HG02763 (cell line): ENCODE data around the gene TET1.
"Not testable (repeated sequence)": the region's sequence is repeated elsewhere in the genome, so short reads cannot be mapped to it uniquely, and the experiment has no call there.

Source experiments
- ATAC-seq: cut with Tn5 transposase; IDR thresholded peaks from one replicate; pipeline ENCODE4 v1.9.1; 2021; ENCODE audit warnings: mild to moderate bottlenecking, moderate library complexity; ENCODE audit not compliant: unreplicated experiment

The TET1 gene

GRCh38 chr10:68562661-68563570 is 2.8 kb downstream of the TET1 start:
- no peak for ATAC-seq

GRCh38 chr10:68564712-68565111 is 4.6 kb downstream of the TET1 start:
- ATAC-seq = no peak

DNA sequence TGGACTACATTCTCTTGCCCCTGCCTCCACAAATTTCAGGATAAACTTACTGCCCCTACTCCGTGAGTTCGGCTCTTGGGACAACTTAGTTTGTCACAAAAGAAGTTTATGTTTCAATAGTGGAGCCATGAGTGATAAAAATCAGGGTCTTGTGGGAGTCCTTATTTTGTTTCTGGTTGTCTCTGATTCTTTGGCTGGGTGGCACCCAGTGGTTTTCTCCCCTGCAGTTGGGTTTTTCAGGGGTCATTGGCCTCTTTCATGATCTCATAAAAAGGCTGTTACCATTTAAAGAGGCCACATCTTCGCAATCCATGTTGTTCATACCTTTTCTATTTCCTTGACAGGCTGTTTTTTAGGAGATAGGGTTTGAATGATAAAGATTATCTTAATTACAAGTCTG is 5.5 kb downstream of the TET1 start:
- ATAC-seq = no peak

DNA sequence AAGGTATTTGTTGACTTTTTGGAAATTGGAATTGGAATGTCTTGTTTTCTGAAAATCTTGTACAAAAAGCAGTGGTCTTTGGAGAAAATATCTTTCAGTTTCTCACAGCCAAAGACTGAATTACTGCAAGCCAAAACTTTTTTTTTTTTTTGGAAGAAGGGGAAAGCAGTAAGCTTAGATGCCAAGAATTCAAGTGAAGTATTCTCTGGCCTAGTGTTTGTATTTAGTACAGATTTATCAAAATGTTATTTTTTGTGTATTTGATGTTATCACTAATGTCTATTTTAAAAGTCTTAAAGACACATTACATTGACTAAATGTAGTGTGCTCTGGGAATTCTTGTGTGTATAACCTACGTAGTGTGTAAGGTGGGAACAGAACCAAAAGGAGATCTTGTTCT is 6.2 kb downstream of the TET1 start:
- no peak for ATAC-seq

DNA sequence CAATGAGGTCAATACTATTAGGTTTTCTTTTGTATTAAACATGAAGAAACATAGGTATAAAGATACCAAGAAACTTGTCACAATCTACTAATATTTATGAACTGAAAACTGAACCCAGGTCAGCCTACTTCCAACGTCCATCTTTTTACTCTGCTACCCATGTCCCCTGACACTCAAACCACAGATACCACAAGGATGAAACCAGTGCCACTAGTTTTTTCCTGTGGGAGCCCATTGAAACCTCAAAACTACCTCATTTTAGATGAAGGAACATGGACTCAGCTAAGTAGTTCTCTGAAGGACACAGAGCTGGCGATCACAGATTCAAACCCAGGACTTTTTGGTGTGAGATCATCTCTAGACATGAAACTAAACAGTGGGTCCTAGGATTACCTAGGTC is 6.8 kb downstream of the TET1 start:
- ATAC-seq = no peak

DNA sequence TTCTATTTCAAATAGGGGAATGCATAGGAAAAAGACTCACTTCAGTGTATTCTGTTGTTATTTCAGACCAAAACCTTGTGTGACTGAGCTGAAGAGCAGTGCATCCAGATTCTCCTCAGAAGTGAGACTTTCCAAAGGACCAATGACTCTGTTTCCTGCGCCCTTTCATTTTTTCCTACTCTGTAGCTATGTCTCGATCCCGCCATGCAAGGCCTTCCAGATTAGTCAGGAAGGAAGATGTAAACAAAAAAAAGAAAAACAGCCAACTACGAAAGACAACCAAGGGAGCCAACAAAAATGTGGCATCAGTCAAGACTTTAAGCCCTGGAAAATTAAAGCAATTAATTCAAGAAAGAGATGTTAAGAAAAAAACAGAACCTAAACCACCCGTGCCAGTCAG is 12.0 kb downstream of the TET1 start:
- no peak for ATAC-seq

- no peak for ATAC-seq
Measured at GRCh38 chr10:68574051-68574450, 13.9 kb downstream of the TET1 start.

DNA sequence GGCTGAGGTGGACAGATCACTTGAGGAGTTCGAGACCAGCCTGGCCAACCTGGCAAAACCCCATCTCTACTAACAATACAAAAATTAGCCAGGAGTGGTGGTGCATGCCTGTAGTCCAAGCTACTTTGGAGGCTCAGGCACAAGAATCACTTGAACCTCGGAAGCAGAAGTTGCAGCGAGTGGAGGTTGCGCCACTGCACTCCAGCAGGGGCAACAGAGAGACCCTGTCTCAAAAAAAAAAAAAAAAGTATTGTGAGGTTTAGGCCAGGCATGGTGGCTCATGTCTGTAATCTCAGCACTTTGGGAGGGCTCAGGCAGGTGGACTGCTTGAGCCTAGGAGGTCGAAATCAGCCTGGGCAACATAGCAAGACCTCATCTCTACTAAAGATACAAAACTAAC is 16.0 kb downstream of the TET1 start:
- no peak for ATAC-seq

DNA sequence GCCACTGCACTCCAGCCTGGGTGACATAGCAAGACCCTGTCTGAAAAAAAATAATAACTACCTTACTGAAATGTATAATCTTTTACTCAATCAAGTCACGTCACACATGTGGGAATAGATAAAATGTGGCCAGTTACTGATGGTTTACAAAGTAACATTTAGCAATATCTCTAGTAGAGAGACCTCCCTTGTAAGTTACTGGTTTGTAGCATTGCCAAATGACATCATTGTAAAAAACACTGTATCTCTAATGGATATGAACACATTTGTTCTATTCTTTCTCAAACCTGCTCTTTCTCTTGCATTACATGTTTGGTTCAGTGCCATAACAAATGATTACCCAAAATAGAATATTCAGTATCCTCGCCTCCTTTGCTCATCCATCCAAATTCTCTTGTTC is 18.8 kb downstream of the TET1 start:
- ATAC-seq = no peak

DNA sequence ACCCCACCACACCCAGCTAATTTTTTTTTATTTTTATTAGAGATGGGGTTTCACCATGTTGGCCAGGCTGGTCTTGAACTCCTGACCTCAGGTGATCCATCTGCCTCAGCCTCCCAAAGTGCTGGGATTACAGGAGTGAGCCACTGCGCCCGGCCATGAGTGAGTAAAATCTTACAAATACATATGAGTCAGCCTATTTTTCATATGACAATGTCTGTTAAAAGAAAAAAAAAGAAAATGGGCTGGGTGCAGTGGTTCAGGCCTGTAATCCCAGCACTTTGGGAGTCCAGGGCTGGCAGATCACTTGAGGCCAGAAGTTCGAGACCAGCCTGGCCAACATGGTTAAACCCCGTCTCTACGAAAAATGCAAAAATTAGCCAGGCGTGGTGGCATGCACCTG is 24.1 kb downstream of the TET1 start:
- not testable (repeated sequence) for ATAC-seq

DNA sequence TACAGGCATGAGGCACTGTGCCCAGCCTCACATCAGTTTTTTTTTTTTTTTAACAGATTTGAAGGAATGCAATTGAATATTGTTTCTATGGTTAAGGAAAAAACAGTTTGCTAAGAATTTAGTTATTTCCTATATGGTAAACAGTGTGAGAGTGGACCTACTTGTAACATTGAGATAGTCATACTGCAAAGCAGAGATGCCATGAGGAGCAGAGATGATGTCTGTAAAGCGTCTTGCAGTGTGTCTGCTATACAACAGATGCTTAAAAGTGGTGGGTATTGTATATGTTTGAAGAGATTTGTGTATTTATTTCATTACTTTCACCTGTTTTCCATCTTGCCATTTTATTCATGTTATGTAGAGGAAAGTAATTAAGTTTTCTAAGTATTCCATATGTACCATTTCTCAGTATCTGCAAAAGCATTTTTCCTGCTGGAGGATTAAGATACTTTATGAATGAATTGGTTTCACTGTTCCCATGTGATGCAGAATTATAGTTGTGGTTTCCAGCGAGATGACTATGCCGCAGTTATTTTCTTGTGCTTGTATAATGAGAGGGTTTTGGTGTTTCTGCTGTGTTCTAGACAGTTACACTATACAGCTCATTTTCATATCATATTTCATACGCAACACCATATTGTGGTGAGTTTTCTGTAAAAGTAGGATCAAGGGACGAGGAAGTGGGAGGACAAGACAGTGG is 26.6 kb downstream of the TET1 start:
- no peak for ATAC-seq

DNA sequence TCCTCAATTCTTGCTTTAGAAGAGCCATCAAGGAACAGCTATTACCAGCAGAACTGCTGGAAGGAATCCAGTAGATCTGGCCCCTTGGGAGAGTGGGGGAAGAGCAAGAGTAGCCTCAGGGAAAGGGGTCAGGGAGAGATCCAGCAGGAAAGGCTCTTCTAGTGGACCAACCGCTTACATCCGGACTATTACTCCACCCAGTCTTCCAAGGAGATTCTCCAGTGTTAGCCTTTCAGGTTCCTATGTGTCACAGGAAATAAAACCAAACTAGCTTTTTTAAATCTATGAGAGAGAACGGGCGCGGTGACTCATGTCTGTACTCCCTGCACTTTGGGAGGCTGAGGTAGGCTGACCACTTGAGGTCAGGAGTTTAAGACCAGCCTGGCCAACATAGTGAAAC is 34.3 kb downstream of the TET1 start:
- ATAC-seq = no peak

- no peak for ATAC-seq
Measured at GRCh38 chr10:68595513-68595912, 35.4 kb downstream of the TET1 start.

DNA sequence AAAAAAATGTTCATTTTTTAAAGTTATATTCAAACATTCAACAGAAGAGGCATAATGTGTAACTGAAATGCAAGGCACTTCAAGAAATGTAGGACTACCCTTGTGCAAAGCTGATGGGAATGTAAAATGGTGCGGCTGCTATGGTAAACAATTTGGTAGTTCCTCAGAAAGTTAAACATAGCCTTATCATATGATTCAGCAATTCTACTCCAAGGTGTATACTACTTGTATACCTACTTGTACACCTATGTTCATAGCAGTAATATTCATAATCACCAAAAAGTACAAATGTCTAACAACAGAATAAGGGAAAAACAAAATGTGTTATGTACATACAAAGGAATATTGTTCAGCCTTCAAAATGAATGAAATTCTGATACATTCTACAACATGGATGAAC is 37.3 kb downstream of the TET1 start:
- no peak for ATAC-seq

DNA sequence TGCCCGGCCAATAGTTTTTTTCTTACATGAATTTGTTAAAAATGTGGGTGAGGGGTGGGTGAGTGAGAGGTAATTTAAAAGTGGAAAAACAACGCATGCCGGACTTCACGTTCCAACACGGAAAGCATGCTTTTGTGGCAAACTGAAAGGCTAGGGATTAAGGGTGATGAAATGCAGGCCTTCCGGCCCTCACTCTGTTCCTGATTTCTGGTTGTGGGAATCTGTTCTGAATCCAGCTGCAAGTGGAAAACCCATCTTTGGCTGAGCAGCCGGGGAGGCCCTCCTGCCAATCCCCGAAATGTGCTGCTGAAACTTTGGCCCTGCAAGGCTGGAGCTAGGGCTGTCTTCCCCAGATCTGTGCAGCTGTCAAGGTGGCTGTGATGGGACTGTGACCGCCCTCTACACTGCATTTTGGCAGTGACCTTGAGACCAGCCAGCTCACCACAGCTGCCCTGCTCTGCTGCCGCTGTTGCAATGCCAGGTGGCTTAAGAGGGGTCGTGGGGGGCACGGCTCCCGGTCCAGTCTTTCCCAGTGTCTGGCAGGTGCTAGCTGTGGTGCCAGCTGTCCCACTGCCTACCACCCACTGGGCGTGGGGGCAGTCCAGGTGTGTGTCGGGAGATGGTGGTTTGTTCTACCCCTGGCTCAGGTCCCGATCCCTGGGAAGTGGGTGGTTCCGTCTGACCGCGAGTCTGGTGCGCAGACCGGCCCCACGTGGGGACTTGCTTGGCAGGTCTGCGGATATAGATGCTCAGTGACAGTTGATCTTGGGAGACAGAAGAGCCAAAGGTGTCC is 39.0 kb downstream of the TET1 start:
- no peak for ATAC-seq

DNA sequence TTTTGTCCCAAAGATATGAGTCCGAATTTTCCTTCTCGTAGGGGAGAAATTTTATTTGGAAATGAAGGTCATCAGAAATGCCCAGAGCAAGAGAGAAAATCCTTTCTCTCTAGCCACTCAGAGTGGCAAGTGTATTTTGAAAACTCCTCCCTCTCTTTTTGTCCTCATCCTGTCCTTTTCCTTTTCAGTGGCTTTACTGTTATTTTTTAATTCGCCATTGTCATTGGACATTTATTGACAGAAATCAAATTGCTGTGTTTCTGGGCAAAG is 39.6 kb downstream of the TET1 start:
- ATAC-seq = no peak

DNA sequence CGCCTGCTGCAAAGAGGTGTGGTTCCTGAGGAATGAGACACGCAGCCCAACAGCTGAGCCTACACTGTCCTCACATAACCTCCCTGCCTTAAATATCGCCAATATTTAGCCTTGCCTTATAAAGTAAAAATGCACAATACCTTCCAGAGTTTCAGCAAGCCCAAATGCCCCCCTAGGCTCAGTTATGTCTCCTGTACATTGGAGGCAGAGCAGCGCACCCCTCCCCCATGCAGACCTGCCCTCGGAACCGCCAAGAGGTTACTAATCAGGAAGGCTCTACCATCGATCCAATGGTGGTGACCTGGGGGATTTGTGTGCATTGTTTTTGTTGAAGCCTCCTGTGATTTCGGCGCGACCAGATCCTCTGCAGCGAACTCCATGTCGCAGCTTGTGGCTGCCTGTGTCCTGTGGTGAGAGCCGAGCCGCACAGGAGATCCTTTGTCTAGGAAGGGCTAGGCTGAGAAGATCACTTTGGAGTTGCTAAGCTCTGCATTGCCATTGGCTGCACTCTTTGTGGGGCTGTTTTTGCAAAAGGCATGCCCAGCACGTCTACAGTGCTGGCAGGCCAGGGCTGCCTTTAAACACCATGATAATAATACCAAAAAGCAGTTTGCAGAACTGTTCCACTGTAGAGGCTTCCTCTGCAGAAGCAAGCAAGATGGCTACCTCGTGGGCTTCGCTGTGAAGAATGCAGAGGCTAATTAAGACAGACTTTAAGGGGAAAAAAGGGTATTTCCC is 40.1 kb downstream of the TET1 start:
- ATAC-seq = peak; percentile 84

DNA sequence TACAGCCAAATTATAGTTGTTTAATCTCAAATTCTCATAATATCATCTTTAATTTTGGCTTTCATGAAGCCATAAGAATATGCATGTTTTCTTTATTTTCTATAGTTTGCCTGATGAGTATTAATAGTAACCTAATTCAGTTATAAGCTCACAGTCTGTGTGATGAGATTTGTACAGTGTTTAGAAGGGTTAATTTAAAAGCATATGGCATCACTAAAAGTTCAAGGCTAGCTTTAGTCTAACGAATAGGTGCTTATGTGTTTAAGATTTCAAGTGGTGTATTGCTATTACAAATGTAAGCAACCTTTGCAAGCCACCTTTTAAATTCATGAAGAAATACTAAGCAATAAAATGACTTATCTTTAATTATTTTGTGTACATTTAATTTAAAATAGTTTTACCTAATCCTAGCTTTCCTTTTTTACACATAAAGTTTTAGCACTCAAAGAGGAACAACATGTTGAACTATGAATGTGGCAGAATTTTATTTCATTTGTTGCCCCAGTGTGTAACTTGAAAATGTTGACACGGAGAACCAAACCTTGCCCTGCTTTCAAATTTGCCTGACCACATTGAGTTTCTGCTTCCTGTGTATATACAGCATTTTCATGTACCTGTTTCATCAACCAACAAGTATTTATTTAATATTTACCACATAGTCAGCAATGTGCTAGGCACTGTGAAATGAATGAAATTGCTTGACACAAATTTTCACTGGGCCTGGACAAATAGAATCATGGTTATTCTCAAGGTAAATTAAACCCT is 41.5 kb downstream of the TET1 start:
- ATAC-seq = no peak

DNA sequence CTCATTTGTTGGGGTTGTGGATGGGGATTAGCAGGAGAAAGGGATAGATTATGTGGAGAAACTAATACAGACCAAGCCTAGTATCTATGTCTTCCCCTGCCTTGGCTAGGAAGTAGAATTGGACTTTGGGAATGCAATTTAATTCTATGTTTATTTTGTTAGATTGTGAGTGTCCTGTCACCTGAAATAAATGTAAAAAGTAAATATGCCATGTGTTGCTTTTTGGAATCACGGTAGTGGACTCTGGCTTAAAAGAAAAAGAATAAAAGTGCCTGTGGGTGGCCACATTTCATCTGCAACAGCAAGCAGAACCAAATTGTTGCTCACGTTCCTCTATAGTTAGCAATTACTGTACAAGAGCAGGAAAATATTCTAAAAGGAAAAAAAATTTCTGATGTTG is 42.3 kb downstream of the TET1 start:
- no peak for ATAC-seq

DNA sequence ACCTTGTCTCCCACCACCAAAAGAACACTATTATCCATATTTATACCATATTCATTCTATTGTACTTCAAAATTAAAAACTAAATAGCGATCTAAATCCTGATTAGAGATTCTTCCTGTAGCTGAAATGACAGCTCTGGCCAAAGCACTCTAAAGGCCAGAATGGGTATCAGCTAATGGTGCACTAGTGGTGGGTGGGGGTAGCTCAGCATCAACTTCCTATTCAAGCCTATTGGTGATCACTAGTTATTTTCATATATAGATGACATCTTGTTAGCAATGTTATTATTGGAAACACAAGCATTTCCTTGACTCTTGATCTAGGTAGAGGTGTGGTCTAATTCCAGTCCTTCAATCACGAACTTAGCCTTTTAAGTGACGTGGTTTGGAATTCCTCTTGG is 43.6 kb downstream of the TET1 start:
- no peak for ATAC-seq
